UCSD-AML1 (cell line): ENCODE results near the gene BCL7A.

Source experiments
- DNase-seq: peaks from one replicate; lab custom pipeline; 2025; ENCODE audit not compliant: unreplicated experiment; lab: John Stamatoyannopoulos, UW

The BCL7A gene

GRCh38 chr12:122076743-122077495 is 55.2 kb downstream of the BCL7A start:
- no peak for DNase-seq

GRCh38 chr12:122078141-122079032 is 56.7 kb downstream of the BCL7A start, which contains the start of gene MLXIP:
TSS of gene MLXIP (plus strand) at chr12:122078756. CDS start at chr12:122078854, 98 bp downstream.
- peak; percentile 93 for DNase-seq

- DNase-seq: no peak
Observed at GRCh38 chr12:122079033-122079531, 57.4 kb downstream of the BCL7A start.

GRCh38 chr12:122079532-122080081 is 57.9 kb downstream of the BCL7A start:
- no peak for DNase-seq

- DNase-seq: peak; percentile 36
Observed at GRCh38 chr12:122080149-122081082, 58.7 kb downstream of the BCL7A start.

- DNase-seq: no peak
Observed at GRCh38 chr12:122081083-122081696, 59.5 kb downstream of the BCL7A start.

- peak; percentile 51 for DNase-seq
Observed at GRCh38 chr12:122081697-122082221, 60.1 kb downstream of the BCL7A start.

GRCh38 chr12:122082621-122083356 is 61.1 kb downstream of the BCL7A start:
- DNase-seq: no peak

- no peak for DNase-seq
Observed at GRCh38 chr12:122084857-122085405, 63.2 kb downstream of the BCL7A start.

- no peak for DNase-seq
Observed at GRCh38 chr12:122085591-122085990, 63.9 kb downstream of the BCL7A start.

- DNase-seq: no peak
Observed at GRCh38 chr12:122086116-122086515, 64.4 kb downstream of the BCL7A start.

- no peak for DNase-seq
Observed at GRCh38 chr12:122086641-122087285, 65.1 kb downstream of the BCL7A start.

GRCh38 chr12:122087431-122088178 is 65.9 kb downstream of the BCL7A start:
- DNase-seq: no peak

- no peak for DNase-seq
Observed at GRCh38 chr12:122088179-122088810, 66.6 kb downstream of the BCL7A start.

GRCh38 chr12:122089077-122089476 is 67.4 kb downstream of the BCL7A start:
- no peak for DNase-seq

GRCh38 chr12:122090759-122091515 is 69.3 kb downstream of the BCL7A start:
- no peak for DNase-seq
